Neural cell (in vitro differentiated cells): Measurements from ENCODE around the gene PNO1. TPM values are rescaled to one million over a fixed set of nuclear protein-coding genes. Genes with fewer than 3 reads are reported as not detected.

Source experiments
- H2AFZ ChIP-seq: fragments of 200-600, 300-800 bp; sonication (generic), shearing (Covaris generic); 2 replicates; pipeline ENCODE4 v1.6.0; 2014; ENCODE audit warnings: low read depth, mild to moderate bottlenecking, antibody characterized with exemption, low read length, moderate library complexity
- H3F3A ChIP-seq: fragments of 200-600 bp; shearing (Covaris generic); 2 replicates; pipeline ENCODE4 v1.6.1; 2016; ENCODE audit warnings: mild to moderate bottlenecking, moderate library complexity, mixed read lengths, antibody characterized with exemption, low read length; ENCODE audit not compliant: insufficient read depth, poor library complexity, severe bottlenecking
- H3K27ac ChIP-seq: fragments of 200-600, 300-800 bp; sonication (generic), shearing (Covaris generic); 2 replicates; pipeline ENCODE4 v1.5.1; 2014; ENCODE audit warnings: mild to moderate bottlenecking, low read length, moderate library complexity
- H3K27me3 ChIP-seq: fragments of 300-800, 200-600 bp; sonication (generic), shearing (Covaris generic); 2 replicates; pipeline ENCODE4 v1.6.0; 2014; ENCODE audit warnings: mild to moderate bottlenecking, low read depth, low read length, moderate library complexity; ENCODE audit not compliant: insufficient read depth
- H3K36me3 ChIP-seq: fragments of 300-800, 200-600 bp; sonication (generic), shearing (Covaris generic); 2 replicates; pipeline ENCODE4 v1.5.1; 2014; ENCODE audit warnings: mild to moderate bottlenecking, antibody characterized with exemption, low read length, moderate library complexity; ENCODE audit not compliant: insufficient read depth
- H3K4me2 ChIP-seq: fragments of 300-800, 200-600 bp; sonication (generic), shearing (Covaris generic); 2 replicates; pipeline ENCODE4 v1.6.0; 2014; ENCODE audit warnings: mild to moderate bottlenecking, low read length
- H3K4me3 ChIP-seq: fragments of 300-800, 200-600 bp; sonication (generic), shearing (Covaris generic); 2 replicates; pipeline ENCODE4 v1.5.1; 2014; ENCODE audit warnings: mild to moderate bottlenecking, low read length, moderate library complexity
- H3K79me2 ChIP-seq: fragments of 200-600 bp; shearing (Covaris generic); replicated peaks from 2 replicates; pipeline ENCODE4 v1.6.0; 2014; ENCODE audit warnings: mild to moderate bottlenecking, low read length, moderate library complexity; ENCODE audit not compliant: insufficient read depth
- H3K9ac ChIP-seq: fragments of 300-800, 200-600 bp; sonication (generic), shearing (Covaris generic); 2 replicates; pipeline ENCODE4 v1.6.1; 2016; ENCODE audit warnings: mild to moderate bottlenecking, low read length, mixed read lengths
- H3K9me2 ChIP-seq: fragments of 200-600 bp; shearing (Covaris generic); 2 replicates; pipeline ENCODE4 v1.6.1; 2016; ENCODE audit warnings: mild to moderate bottlenecking, low read length, mixed read lengths; ENCODE audit not compliant: insufficient read depth
- H3K9me3 ChIP-seq: fragments of 200-600, 300-800 bp; sonication (generic), shearing (Covaris generic); 2 replicates; pipeline ENCODE4 v1.6.1; 2016; ENCODE audit warnings: mild to moderate bottlenecking, mixed run types, low read length, moderate library complexity, mixed read lengths
- H4K20me1 ChIP-seq: fragments of 200-600 bp; shearing (Covaris generic); 2 replicates; pipeline ENCODE4 v1.6.1; 2016; ENCODE audit warnings: mild to moderate bottlenecking, mixed run types; ENCODE audit not compliant: insufficient read depth
- CTCF ChIP-seq: fragments of 450-650 bp; IDR thresholded peaks from 2 replicates; pipeline ENCODE4 v1.5.1; 2014; ENCODE audit warnings: antibody characterized with exemption, mild to moderate bottlenecking, moderate library complexity; ENCODE audit not compliant: poor library complexity, severe bottlenecking
- EP300 ChIP-seq: fragments of 450-650 bp; conservative IDR thresholded peaks from 2 replicates; pipeline ENCODE4 v1.6.1; 2014; ENCODE audit warnings: antibody characterized with exemption, mild to moderate bottlenecking, moderate library complexity; ENCODE audit not compliant: poor library complexity, severe bottlenecking
- EZH2 ChIP-seq: fragments of 200-600, 300-800 bp; shearing (Covaris generic), sonication (generic); IDR thresholded peaks from 2 replicates; pipeline ENCODE4 v1.6.1; 2014; ENCODE audit warnings: antibody characterized with exemption, low read length, borderline replicate concordance, mild to moderate bottlenecking; ENCODE audit not compliant: insufficient read depth, poor library complexity, severe bottlenecking
- MXI1 ChIP-seq: fragments of 450-650 bp; conservative IDR thresholded peaks from 2 replicates; pipeline ENCODE4 v1.6.1; 2014; ENCODE audit warnings: antibody characterized with exemption, mild to moderate bottlenecking; ENCODE audit not compliant: poor library complexity, severe bottlenecking
- POLR2AphosphoS5 ChIP-seq: IDR thresholded peaks from 2 replicates; pipeline ENCODE4 v1.6.1; 2012
- RAD21 ChIP-seq: fragments of 450-650 bp; conservative IDR thresholded peaks from 2 replicates; pipeline ENCODE4 v1.6.1; 2014; ENCODE audit warnings: antibody characterized with exemption, mild to moderate bottlenecking, moderate library complexity
- REST ChIP-seq: IDR thresholded peaks from 2 replicates; pipeline ENCODE4 v1.6.1; 2012; ENCODE audit warnings: borderline replicate concordance
- SMC3 ChIP-seq: fragments of 450-650 bp; conservative IDR thresholded peaks from 2 replicates; pipeline ENCODE4 v1.6.1; 2014; ENCODE audit warnings: antibody characterized with exemption, mild to moderate bottlenecking, moderate library complexity; ENCODE audit not compliant: poor library complexity
- TAF1 ChIP-seq: IDR thresholded peaks from 2 replicates; pipeline ENCODE4 v1.6.1; 2012; ENCODE audit warnings: low read depth
- polyA plus RNA-seq: library from polyadenylated mRNA; depleted of rRNA; stranded (reverse); fragments of >200 nt; gene quantifications from 2 replicates; pipeline ENCODE4 v1.2.3, GENCODE V29; 2014

Gene PNO1
- polyA plus RNA-seq, 1 donor from 2014 or later = 10.9 TPM

GRCh38 chr2:68118816-68119215, 38.9 kb upstream of the PNO1 start:
- no peaks in the 10 kb centered on the region for H3K9me2 ChIP-seq
- no peak overlapping the region for H3K4me3 ChIP-seq
- H3K9me3 ChIP-seq = no peaks in the 10 kb centered on the region
- no peak for TF ChIP-seq RAD21
- TF ChIP-seq EZH2 = no peak
- TF ChIP-seq POLR2AphosphoS5 = no peak
- TF ChIP-seq CTCF = no peak
- no peak for TF ChIP-seq EP300
- no peak for TF ChIP-seq SMC3
- no peak for TF ChIP-seq TAF1
- no peak for TF ChIP-seq MXI1
- TF ChIP-seq REST = no peak
- H3K4me2 ChIP-seq = no peak overlapping the region
- no peaks in the 10 kb centered on the region for H3K27me3 ChIP-seq
- H3K9ac ChIP-seq = no peak overlapping the region
- H4K20me1 ChIP-seq = no peaks in the 10 kb centered on the region
- no peak overlapping the region for H3K27ac ChIP-seq
- no peaks in the 10 kb centered on the region for H3F3A ChIP-seq
- H2AFZ ChIP-seq = no peak overlapping the region
- H3K36me3 ChIP-seq = no peaks in the 10 kb centered on the region
- no peaks in the 10 kb centered on the region for H3K79me2 ChIP-seq

GRCh38 chr2:68119504-68119903, 38.2 kb upstream of the PNO1 start:
- Histone ChIP-seq H3K9me3 (no peaks in the 10 kb centered on the region), H3K27ac (no peak overlapping the region), H3F3A (no peaks in the 10 kb centered on the region), H3K4me3 (no peak overlapping the region), H4K20me1 (no peaks in the 10 kb centered on the region), H3K4me2 (no peak overlapping the region), H3K9me2 (no peaks in the 10 kb centered on the region), H3K9ac (no peak overlapping the region), H2AFZ (no peak overlapping the region), H3K27me3 (no peaks in the 10 kb centered on the region), H3K79me2 (no peaks in the 10 kb centered on the region), H3K36me3 (no peaks in the 10 kb centered on the region)
- TF ChIP-seq EP300 (no peak), EZH2 (no peak), CTCF (no peak), POLR2AphosphoS5 (no peak), REST (no peak), SMC3 (no peak), RAD21 (no peak), MXI1 (no peak), TAF1 (no peak)
